ENCODE measurements around the gene DUSP7.

DNA sequence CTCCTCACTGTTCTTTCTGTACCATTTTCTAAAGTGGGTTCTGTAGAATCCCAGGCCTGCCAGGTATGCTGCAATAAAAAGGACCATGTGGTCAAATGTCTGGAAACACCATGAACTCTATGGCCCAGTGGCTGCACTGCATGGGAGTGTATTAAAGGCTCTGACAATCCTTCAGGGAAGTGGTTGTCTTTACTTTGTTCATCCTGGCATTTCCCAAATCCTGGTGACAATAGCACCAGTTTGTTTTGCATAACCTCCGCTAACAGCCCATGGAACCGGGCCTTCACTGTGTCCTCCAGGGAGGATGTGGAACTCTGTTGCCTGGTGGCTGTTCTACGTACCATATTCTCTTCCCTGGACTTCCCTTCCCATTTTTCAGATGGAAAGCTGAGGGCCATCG, 11.2 kb upstream of the DUSP7 start:
- TF ChIP-seq POLR2AphosphoS5 (IDR thresholded peaks at IDR 0.05; ENCODE audit: insufficient read depth in 1 of 2, low read depth in 1 of 2): no peak
- TF ChIP-seq CTCF (IDR thresholded peaks at IDR 0.05): no peak
- no peak for TF ChIP-seq POLR2A (IDR thresholded peaks at IDR 0.05)
